HL-60 (cell line): ENCODE measurements around the gene SLC30A9.

Experiments used
- DNase-seq, 2 experiments: peaks; one replicate each; pipeline ENCODE4 v3.0.0-alpha.2; 2010 to 2020; ENCODE audit warnings: low read depth in 1 of 2, low spot score in 1 of 2
- H3K27ac ChIP-seq: fragments of 250-450 bp; sonication (Bioruptor Pico); replicated peaks from 2 replicates; pipeline ENCODE4 v1.5.1; 2020; ENCODE audit warnings: mild to moderate bottlenecking, moderate library complexity
- H3K27me3 ChIP-seq: fragments of 250-450 bp; sonication (Bioruptor Pico); 2 replicates; pipeline ENCODE4 v1.5.1; 2021; ENCODE audit warnings: mild to moderate bottlenecking, moderate library complexity; ENCODE audit not compliant: insufficient read depth, poor library complexity, severe bottlenecking
- H3K4me3 ChIP-seq: replicated peaks from 2 replicates; pipeline ENCODE4 v1.5.1; 2011; ENCODE audit warnings: mild to moderate bottlenecking, control low read depth, low read length; ENCODE audit not compliant: insufficient read depth
- CTCF ChIP-seq: IDR thresholded peaks from one replicate; pipeline ENCODE4 v1.5.1; 2011; ENCODE audit warnings: low read length, control low read depth, inconsistent platforms; ENCODE audit not compliant: insufficient read depth
- GABPA ChIP-seq: IDR thresholded peaks from 2 replicates; pipeline ENCODE4 v1.6.1; 2012; ENCODE audit warnings: low read depth
- POLR2AphosphoS5 ChIP-seq: IDR thresholded peaks from 2 replicates; pipeline ENCODE4 v1.6.1; 2012; ENCODE audit warnings: low read depth
- REST ChIP-seq: IDR thresholded peaks from 2 replicates; pipeline ENCODE4 v1.6.1; 2012; ENCODE audit warnings: low read depth; ENCODE audit not compliant: insufficient replicate concordance
- SPI1 ChIP-seq: IDR thresholded peaks from 2 replicates; pipeline ENCODE4 v1.6.1; 2012; ENCODE audit warnings: low read depth, mild to moderate bottlenecking, borderline replicate concordance

Gene SLC30A9

GRCh38 chr4:42078184-42078801 lies 88.0 kb downstream of the SLC30A9 start:
- no peak for TF ChIP-seq REST
- TF ChIP-seq CTCF = no peak
- TF ChIP-seq SPI1 = no peak
- Histone ChIP-seq H3K27me3 (no peaks in the 10 kb centered on the region), H3K27ac (no peak overlapping the region), H3K4me3 (no peak overlapping the region)
- DNase-seq = no peak

GRCh38 chr4:42080306-42080705 lies 90.0 kb downstream of the SLC30A9 start:
- TF ChIP-seq POLR2AphosphoS5 (no peak), CTCF (no peak), GABPA (no peak), REST (no peak), SPI1 (no peak)
- Histone ChIP-seq H3K27ac (no peak overlapping the region), H3K27me3 (no peaks in the 10 kb centered on the region), H3K4me3 (no peak overlapping the region)
- DNase-seq = no peak

GRCh38 chr4:42083816-42084215 lies 93.5 kb downstream of the SLC30A9 start:
- H3K27me3 ChIP-seq = no peaks in the 10 kb centered on the region
- no peak overlapping the region for H3K4me3 ChIP-seq
- TF ChIP-seq GABPA = no peak
- TF ChIP-seq CTCF = no peak
- no peak for TF ChIP-seq POLR2AphosphoS5
- no peak for TF ChIP-seq SPI1
- TF ChIP-seq REST = no peak
- DNase-seq = no peak
- no peak overlapping the region for H3K27ac ChIP-seq
